ENCODE data around the gene MAPK4.

DNA sequence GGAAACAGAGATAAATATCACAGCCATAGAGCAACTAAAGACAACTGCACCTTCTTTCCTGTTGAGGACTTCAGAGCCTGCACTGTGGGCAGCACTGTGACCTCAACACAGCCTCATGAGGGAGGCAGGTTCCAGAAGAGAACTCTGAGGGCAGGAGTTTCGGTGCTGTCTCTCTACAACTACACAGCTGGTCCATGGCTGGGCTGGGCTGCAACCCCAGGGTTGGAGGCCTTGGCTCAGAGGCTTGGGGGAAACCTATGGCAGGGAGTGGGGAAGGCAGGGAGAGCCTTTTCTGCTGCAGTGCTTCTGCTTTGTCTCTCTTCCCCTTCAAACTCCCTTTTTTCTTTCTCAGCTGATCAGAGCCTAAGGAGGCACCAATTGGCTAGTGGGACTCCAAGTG lies 193.4 kb downstream of the MAPK4 start:
- TF ChIP-seq, protein P1, sequence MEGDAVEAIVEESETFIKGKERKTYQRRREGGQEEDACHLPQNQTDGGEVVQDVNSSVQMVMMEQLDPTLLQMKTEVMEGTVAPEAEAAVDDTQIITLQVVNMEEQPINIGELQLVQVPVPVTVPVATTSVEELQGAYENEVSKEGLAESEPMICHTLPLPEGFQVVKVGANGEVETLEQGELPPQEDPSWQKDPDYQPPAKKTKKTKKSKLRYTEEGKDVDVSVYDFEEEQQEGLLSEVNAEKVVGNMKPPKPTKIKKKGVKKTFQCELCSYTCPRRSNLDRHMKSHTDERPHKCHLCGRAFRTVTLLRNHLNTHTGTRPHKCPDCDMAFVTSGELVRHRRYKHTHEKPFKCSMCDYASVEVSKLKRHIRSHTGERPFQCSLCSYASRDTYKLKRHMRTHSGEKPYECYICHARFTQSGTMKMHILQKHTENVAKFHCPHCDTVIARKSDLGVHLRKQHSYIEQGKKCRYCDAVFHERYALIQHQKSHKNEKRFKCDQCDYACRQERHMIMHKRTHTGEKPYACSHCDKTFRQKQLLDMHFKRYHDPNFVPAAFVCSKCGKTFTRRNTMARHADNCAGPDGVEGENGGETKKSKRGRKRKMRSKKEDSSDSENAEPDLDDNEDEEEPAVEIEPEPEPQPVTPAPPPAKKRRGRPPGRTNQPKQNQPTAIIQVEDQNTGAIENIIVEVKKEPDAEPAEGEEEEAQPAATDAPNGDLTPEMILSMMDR (IDR thresholded peaks at IDR 0.05) = no peak
- no peak for TF ChIP-seq EP300 (IDR thresholded peaks at IDR 0.05)

All from upper lobe of left lung (tissue), 4 donors.